Kasumi-1 (cell line): Measurements from ENCODE around the gene TTLL11.
"Not testable (repeated sequence)": the region's sequence is repeated elsewhere in the genome, so short reads cannot be mapped to it uniquely, and the experiment has no call there.

ENCODE experiments used
- DNase-seq, 2 experiments: peaks; one replicate each; lab custom pipeline; 2025; lab: John Stamatoyannopoulos, UW

TTLL11 gene

DNA sequence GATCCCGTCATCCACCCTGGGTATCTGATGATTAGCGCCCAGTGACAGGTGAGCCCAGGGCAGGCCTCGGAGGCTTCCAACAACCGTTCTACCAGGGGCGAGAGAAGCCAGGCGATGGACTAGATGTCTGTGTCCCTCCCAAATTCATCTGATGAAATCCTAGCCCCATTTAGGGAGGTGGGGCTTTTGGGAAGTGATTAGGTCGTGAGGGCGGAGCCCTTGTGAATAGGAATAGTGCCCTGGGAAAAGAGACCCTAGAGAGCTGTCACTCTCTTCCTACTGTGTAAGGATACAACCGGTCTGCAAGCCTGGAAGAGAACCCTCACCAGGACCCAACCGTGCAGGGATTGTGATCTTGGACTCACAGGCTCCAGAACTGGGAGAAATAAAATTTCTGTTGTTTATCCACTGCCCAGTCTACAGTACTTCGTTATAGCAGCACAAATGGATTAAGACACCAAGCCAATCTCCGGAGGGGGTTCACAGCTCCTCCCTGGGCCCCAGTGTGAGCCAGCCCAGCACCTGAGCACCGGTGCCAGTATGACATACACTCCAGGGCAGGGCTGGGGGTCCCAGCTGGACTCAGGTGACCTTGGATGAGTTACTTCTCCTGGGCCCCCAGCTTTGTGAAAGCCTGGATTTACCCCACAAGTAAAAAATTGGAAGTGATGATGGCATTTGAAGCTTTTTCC, 279.4 kb downstream of the TTLL11 start:
- no peak for DNase-seq

DNA sequence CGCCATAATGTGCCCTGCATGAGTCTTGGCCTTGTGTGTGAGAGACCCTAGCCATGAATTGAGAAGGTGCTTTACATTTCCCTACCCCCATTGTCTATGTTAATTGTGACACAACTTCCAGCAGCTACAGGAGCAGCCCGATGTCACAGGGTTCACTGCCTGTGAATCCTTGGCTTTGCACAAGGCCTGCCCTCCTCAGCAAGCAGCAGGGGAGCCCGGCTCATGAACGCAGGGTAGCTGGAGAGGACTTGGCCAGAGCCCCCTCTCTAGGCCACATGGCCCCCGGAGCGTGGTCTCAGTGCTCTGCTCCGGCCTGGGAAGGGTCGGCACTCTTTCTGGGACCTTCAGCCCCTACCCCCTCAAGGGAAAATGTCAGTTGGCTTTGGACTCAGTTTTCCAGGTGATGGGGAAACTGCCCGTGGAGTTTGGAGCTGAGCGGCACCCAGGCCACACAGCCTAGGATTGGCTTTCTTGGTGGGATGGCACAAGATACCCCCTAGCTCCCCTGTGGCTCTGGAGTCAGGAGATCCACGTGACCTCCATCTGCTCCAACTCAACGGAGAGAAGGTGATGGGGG, 280.9 kb downstream of the TTLL11 start:
- no peak for DNase-seq

- no peak for DNase-seq
Observed at GRCh38 chr9:121811751-121812150, 281.4 kb downstream of the TTLL11 start.

- no peak for DNase-seq
Observed at GRCh38 chr9:121811140-121811539, 282.0 kb downstream of the TTLL11 start.

DNA sequence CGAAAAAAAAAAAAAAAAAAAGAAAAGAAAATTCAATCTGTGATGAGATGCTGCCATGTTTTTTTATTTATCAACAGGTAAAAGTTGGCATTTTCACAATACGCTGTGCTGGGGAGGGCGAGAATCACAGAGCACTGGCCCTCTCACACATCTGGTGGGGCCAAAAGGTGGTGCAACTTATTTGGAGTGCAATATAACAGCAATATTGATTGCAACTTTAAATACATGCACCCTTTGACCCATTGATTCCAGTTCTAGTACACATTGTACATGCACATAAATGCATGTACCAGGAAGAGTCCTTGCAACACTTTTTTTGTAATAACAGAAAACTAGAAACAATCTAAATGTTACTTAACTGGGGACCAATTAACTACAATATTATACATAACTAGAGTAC, 282.6 kb downstream of the TTLL11 start:
- no peak for DNase-seq

DNA sequence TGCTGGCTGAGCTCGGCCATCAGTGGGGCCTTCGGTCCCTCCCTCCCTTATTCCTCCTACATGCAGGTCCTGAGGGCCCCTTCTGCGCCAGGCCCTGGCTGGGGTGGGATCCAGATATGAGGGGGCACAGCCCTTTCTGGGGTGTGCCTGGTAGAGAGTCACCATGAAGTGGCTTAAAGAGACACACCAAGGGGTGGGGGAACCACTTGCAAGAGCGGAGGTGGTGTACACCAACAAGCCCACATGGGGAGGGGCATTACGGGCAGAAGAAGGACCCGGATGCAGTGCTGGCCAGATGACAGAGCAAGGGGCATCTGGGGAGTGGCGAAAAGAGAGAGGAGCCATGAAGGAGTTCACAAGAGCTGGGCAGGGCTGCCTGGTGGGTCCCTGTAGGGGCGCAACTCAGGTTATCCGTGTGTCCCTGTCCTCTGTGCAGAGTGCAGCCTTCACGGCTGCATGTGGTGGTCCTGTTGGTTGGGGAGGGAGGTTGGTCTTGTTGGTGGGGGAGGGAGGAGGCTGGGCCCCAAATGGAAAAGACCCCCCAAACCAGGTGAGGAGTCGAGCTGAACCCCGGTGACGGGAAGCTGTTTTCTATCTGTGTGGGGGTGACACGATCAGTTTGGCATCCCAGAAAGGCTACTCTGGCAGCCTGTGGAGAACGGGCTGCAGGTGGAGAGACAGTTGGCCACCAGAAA, 283.6 kb downstream of the TTLL11 start:
- DNase-seq = no peak

- DNase-seq = no peak
Observed at GRCh38 chr9:121808781-121809180, 284.3 kb downstream of the TTLL11 start.

- DNase-seq = no peak
Observed at GRCh38 chr9:121807823-121808278, 285.3 kb downstream of the TTLL11 start.

DNA sequence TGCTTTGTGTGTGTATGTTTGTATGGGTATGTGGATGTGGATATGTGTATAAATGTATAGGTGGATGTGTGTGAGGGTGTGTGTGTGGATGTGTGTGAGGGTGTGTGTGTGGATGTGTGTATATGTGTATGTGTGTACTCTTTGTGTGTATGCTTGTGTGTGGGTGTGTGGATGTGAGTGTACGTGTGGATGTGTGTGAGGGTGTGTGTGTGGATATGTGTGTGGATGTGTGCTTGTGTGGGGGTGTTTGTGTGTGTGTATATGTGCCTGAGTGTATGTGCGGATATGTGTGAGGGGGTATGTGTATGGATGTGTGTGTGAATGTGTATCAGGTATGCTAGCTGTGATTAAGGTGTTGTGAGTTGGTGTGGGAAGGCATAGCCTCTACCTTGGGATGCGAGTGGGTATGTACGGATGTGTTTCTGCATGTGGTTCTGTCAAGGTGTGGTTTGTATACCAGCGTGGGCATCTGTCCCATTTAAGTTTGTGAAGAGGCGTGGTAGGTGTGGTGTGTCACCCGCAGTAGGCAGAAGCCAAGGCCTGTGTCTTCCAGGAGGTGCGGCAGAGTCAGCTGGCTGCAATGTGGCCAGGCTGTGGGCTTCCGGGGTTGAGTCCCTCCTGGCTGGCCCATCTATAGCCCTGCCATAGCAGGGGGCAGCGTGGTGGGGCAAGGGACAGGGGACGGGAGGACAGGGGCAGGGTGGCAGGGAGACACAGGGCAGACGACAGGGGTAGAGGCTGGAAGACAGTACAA, 285.9 kb downstream of the TTLL11 start:
- no peak for DNase-seq

DNA sequence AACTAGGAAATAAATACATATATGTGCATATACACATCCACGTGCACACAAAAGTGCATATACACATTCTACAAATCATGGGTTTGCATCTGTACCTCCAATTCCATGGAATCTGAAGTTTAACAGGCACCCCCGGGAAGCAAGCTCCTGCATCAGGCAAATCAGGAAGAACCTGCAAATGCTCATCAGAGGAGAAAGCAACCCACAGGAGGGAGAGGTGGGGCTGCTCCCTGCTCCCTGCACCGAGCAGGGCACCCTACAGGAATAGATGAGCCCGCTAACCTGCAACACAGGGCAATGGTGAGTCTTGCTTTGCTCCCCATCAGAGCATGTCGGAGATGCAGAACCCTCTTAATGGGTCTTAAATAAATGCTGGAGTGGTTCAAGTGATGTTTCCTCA, 290.4 kb downstream of the TTLL11 start:
- DNase-seq = no peak

DNA sequence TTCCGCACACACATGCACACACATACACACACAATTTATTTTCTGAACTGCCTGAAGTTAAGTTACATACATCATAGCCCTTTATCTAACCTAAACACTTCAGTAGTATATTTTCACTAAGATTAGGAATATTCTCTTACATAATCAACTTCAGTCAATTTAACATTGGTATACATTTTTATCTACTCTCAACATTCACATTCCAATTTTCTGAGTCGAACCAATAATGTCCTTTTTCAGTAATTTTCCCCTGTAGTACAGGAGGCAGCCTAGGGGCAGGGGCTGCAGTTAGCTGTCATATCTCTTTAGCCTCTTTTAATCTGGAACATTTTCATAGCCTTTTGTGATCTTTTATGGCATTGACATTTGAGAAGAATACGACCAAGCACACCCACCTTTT, 291.5 kb downstream of the TTLL11 start:
- no peak for DNase-seq

DNA sequence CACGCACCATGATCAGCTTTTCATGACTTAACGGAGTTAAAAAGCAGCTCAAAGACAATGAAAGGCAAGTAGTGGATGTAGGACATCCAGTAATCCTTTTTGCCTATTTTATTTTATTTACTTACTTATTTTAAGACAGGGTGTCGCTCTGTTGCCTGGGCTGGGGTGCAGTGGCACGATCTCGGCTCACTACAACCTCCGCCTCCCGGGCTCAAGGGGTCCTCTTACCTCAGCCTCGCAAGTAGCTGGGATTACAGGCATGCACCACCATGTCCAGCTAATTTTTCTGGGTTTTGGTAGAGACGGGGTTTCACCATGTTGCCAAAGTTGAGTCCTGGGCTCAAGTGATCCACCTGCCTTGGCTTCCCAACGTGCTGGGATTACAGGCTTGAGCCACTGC, 292.7 kb downstream of the TTLL11 start:
- DNase-seq = no peak

GRCh38 chr9:121798941-121799340, 294.2 kb downstream of the TTLL11 start:
- no peak for DNase-seq

DNA sequence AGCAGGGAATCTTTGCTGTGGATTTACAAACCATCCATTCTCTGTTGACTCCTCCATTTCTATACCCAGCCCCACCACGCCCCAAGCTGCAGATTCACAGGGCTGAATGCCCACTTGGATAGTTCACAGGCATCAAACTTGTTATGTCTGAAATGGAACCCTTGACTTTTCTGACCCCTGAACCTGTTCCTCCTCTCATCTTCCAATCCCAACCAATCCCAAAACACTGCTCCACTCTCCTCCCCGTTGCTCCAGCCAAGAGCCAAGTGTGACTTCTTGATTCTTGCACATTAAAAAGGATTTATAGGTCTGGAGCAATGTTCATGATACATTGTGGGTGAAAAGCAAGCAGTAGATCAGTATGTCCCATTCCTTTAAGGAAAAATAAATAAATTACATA, 296.0 kb downstream of the TTLL11 start:
- no peak for DNase-seq

DNA sequence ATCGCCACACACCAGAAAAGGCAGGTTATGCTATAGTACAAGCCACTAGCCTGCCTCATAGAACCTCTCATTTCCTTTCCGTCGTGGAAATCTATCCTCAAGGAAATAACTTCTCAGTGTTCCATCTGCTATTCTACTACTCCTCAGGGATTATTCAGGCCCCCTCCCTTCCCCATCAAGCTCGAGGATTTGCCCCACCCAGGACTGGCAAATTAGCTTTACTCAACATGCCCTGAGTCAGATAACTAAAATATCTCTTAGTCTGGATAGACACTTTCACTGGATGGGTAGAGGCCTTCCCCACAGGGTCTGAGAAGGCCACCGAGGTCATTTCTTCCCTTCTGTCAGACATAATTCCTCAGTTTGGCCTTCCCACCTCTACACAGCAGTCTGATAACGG, 298.8 kb downstream of the TTLL11 start:
- DNase-seq = not testable (repeated sequence)

DNA sequence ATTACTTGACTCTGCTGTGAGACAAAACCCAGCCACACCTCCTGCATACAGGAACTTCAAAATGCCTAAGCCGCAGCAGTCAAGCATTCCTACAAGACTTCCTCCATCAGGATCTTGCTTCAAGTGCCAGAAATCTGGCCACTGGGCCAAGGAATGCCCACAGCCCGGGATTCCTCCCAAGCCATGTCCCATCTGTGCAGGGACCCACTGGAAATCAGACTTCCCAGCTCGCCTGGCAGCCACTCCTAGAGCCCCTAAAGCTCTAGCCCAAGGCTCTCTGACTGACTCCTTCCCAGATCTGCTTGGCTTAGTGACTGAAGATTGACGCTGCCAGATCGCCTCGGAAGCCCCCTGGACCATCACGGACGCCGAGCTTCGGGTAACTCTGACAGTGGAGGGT, 300.6 kb downstream of the TTLL11 start:
- DNase-seq = not testable (repeated sequence)

DNA sequence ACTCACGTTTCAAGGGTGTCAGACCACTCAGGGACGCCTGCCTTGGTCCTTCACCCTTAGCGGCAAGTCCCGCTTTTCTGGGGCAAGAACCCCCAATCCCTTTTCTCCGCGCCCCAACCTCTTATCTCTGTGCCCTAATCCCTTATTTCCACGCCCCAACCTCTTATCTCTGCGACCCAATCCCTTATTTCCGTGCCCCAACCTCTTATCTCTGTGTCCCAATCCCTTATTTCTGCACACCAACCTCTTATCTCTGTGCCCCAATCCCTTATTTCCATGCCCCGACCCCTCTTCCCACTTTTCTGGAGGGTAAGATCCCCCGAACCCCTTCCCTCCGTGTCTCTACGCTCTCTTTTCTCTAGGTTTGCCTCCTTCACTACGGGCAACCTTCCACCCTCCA, 302.3 kb downstream of the TTLL11 start:
- DNase-seq = no peak

- DNase-seq = no peak
Observed at GRCh38 chr9:121788686-121789366, 304.3 kb downstream of the TTLL11 start.

- no peak for DNase-seq
Observed at GRCh38 chr9:121786998-121787422, 306.1 kb downstream of the TTLL11 start.

DNA sequence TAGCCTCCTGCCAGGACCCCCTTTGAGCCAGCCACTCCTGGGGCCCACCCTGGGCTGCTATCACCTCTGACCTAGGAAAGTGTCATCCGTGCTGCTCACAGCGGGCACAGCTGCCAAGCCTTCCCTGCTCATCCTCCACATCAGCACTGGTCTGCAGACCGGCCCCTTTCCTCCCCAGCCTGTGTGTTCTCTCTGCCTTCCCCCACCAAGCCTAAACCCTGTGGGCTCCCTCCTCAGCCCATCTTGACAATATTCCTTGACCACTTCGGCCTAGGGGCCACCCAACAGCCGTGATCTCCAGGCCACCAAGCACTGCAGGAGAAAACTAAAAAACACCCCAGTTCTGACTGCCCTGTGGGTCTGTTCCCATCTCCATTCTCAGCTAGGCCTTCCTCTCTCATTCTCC, 306.6 kb downstream of the TTLL11 start:
- no peak for DNase-seq

DNA sequence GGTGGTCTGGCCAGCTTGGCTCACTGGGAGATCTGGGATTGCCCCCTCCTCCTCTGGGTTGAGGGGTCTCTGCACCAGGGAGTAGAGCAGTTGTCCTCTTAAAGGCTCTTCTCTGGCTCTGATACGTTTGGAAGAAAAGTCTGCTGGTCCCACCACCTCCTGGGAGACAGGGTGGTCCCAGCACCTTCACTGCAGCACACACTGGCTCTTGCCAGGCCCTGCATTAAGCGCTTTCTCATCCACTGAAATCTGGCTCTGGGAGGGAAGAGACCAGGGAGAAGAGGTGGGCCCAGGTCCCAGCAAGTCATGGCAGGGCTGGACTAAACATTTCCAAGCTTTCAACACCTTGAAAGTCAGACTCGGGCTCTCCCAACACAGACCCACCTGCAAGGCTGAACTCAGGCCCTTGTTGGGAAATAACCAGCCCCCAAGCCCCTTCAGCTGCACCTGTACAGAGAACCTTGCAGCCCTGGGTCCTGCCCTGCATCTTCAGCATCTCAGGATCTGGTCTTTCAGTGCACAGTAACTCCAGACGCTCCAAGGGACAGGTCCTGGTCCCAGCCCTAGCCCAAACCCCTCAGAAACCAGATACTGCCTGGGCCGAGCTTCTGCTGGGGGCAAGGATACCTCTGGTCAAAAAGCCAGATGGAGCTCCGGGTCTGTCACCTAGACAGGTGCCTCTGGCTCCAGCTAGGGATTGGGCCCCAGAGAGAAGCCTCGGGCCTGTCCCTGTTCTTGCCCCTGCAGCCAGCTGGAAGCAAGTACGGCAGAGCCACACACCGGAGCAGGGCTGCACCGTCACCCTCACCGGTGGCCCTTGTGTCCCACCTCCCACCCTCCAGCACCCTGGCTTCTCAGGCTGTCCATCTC, 307.2 kb downstream of the TTLL11 start:
- DNase-seq = no peak
